Gastrocnemius medialis (tissue), 4 donors: ENCODE data around the gene PLCG2. TPM values are rescaled to one million over a fixed set of nuclear protein-coding genes. Genes with fewer than 3 reads are reported as not detected.

Experiments used
- ATAC-seq, 2 donors: fragments of 150-250 bp; one replicate each; pipeline ENCODE4 v1.9.1; 2016
- DNase-seq, 2 donors: peaks; one replicate each; pipeline ENCODE4 v3.0.0-alpha.2; 2019
- H3K27ac ChIP-seq, 4 donors: fragments of 200-600 bp; sonication (generic); 1 replicate in 1 of 4; 2 replicates in 3 of 4; pipeline ENCODE4 v1.5.1; 2016 to 2018; ENCODE audit warnings: mild to moderate bottlenecking in 2 of 4, moderate library complexity in 1 of 4
- H3K27me3 ChIP-seq, 3 donors: fragments of 200-600 bp; sonication (generic) in 2 of 3; 1 replicate in 1 of 3; 2 replicates in 2 of 3; pipeline versions ENCODE4 v1.5.1 to v1.6.0; 2016 to 2019; ENCODE audit warnings: mild to moderate bottlenecking in 1 of 3, moderate library complexity in 1 of 3
- H3K36me3 ChIP-seq, 2 donors: fragments of 200-600 bp; sonication (generic) in 1 of 2; one replicate each; pipeline ENCODE4 v1.5.1; 2017 to 2018
- H3K4me1 ChIP-seq, 2 donors: fragments of 200-600 bp; sonication (generic) in 1 of 2; one replicate each; pipeline ENCODE4 v1.5.1; 2016 to 2017; ENCODE audit warnings: mild to moderate bottlenecking in 2 of 2
- H3K4me3 ChIP-seq, 4 donors: fragments of 200-600 bp; sonication (generic) in 3 of 4; 1 replicate in 1 of 4; 2 replicates in 3 of 4; pipeline ENCODE4 v1.5.1; 2016 to 2019; ENCODE audit warnings: mild to moderate bottlenecking in 2 of 4
- H3K9me3 ChIP-seq, 3 donors: fragments of 200-600 bp; sonication (generic) in 2 of 3; 1 replicate in 1 of 3; 2 replicates in 2 of 3; pipeline ENCODE4 v1.5.1; 2016 to 2019
- POLR2A ChIP-seq, 2 donors: fragments of 450-650 bp; IDR thresholded peaks; one replicate each; pipeline ENCODE4 v1.6.1; 2017; ENCODE audit warnings: antibody characterized with exemption in 2 of 2, mild to moderate bottlenecking in 2 of 2, moderate library complexity in 2 of 2
- in situ Hi-C, 4 donors: fragments of 200-750 bp; cut with MboI; loops; one replicate each; pipeline versions ENCODE4 v1.15.0 to v1.8.0; 2017; ENCODE audit warnings: low sequenced_read_pairs in 4 of 4
- intact Hi-C: fragments of 100-400 bp; cut with DNase I; formaldehyde crosslinking; loops from one replicate; pipeline ENCODE4 v1.15.1; 2023; ENCODE audit warnings: low total_unique reads
- total RNA-seq, 4 donors: library from RNA; depleted of rRNA; stranded (reverse); fragments of >200 nt; gene quantifications; one replicate each; pipeline versions ENCODE4 v1.1.0 to v1.2.3, GENCODE V29; 2016
- TF ChIP-seq, protein P1 (sequence below), 5 experiments: fragments of 450-650 bp in 3 of 5; fragments of 200-600 bp in 2 of 5; sonication (generic) in 2 of 5; IDR thresholded peaks in 4 of 5; conservative IDR thresholded peaks in 1 of 5; 1 replicate in 4 of 5; 2 replicates in 1 of 5; pipeline ENCODE4 v1.5.1; 2016 to 2019; ENCODE audit warnings: antibody characterized with exemption in 5 of 5, mild to moderate bottlenecking in 3 of 5, moderate library complexity in 3 of 5

The PLCG2 gene
- total RNA-seq, 4 donors from 2014 or later = 1.8 to 3.0 (median 2.1) TPM

DNA sequence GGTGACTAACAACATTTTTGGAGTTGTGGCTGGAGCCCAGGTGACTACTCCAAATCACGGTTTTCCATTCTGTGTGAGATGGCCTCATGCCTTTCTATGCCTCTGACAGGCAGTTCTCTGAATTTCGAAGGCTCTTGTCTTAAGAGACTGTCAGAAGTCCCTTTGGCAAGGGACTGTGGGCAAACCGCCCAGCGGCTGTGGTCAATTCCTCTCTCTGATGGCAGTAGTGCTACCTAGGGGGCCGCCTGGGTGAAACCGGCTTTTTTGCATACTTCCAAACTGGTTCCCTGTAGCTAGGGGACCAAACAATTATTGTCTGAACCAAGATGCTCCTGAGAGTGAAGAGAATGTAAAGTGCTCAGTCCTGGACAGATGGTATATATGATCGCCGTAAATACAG lies 145.9 kb downstream of the PLCG2 start:
- no peaks in the 10 kb centered on the region for H3K36me3 ChIP-seq
- no peaks in the 10 kb centered on the region for H3K9me3 ChIP-seq
- no peak overlapping the region for H3K4me3 ChIP-seq
- in situ Hi-C loops = no loop called here
- intact Hi-C loops = no loop called here
- no peak overlapping the region for H3K27ac ChIP-seq
- DNase-seq (no peak), ATAC-seq (no peak)
- H3K27me3 ChIP-seq = no peaks in the 10 kb centered on the region
- H3K4me1 ChIP-seq = no peaks in the 10 kb centered on the region
- TF ChIP-seq, protein P1, sequence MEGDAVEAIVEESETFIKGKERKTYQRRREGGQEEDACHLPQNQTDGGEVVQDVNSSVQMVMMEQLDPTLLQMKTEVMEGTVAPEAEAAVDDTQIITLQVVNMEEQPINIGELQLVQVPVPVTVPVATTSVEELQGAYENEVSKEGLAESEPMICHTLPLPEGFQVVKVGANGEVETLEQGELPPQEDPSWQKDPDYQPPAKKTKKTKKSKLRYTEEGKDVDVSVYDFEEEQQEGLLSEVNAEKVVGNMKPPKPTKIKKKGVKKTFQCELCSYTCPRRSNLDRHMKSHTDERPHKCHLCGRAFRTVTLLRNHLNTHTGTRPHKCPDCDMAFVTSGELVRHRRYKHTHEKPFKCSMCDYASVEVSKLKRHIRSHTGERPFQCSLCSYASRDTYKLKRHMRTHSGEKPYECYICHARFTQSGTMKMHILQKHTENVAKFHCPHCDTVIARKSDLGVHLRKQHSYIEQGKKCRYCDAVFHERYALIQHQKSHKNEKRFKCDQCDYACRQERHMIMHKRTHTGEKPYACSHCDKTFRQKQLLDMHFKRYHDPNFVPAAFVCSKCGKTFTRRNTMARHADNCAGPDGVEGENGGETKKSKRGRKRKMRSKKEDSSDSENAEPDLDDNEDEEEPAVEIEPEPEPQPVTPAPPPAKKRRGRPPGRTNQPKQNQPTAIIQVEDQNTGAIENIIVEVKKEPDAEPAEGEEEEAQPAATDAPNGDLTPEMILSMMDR (IDR thresholded peaks at IDR 0.05 in 4 of 5, conservative IDR thresholded peaks at IDR 0.05 in 1 of 5) = no peak
- no peak for TF ChIP-seq POLR2A (IDR thresholded peaks at IDR 0.05)

DNA sequence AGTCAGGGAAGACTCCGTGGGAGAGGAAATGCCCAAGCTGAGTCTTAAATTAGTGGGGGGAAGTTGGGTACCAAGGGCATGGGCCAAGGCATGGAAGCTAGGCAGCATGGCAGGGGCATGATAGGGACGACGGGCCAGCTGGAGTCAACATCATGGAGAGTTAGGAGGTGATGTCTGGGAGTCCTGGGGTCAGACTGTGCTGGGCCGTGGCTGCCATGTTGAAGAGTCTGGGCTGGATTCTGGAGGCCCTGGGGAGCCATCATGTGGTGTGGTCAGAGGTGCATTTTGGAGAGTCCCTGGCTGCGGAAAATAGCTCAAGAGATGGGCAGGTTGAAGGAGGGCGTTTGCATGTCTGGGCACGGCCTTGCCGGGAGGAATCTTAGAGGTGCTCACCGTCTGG lies 146.9 kb downstream of the PLCG2 start:
- Histone ChIP-seq H3K27ac (no peak overlapping the region), H3K36me3 (no peaks in the 10 kb centered on the region), H3K9me3 (no peaks in the 10 kb centered on the region), H3K4me3 (no peak overlapping the region), H3K4me1 (no peaks in the 10 kb centered on the region), H3K27me3 (no peaks in the 10 kb centered on the region)
- DNase-seq (no peak), ATAC-seq (no peak)
- intact Hi-C loops (no loop called here), in situ Hi-C loops (no loop called here)
- TF ChIP-seq POLR2A (IDR thresholded peaks at IDR 0.05) = no peak
- TF ChIP-seq, protein P1 (IDR thresholded peaks at IDR 0.05 in 4 of 5, conservative IDR thresholded peaks at IDR 0.05 in 1 of 5) = no peak

DNA sequence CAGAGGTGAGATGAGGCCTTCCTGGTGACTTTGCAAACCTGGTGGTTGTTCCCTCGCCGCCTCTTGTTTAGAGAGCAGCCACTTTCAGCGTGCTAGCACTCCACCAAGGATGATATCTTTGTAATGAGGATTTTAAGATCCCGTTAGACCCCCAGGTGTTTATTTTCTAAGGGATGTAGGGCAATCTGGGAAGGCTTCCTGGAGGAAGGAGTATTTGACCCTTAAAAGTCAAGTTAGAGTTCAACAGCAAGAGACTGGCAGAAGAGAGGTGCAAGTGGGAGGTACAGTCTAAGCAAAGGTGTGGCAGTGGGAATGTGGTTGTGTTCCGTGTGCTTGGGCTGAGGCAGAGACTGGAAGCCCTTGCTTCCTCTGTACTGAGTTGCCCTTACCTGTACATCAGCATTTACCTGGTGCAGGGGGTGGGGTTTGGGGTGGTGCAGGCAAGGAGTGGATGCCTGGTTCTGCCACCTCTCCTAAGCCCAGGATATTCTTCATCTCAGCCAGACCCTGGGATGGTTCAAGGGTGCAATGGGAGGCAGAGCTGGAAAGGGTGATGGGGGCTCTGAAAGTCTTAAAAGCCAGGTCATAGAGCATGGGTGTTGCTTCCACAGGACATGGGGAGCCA lies 148.6 kb downstream of the PLCG2 start:
- H3K9me3 ChIP-seq = no peaks in the 10 kb centered on the region
- no peak overlapping the region for H3K27ac ChIP-seq
- no peaks in the 10 kb centered on the region for H3K4me1 ChIP-seq
- no peaks in the 10 kb centered on the region for H3K36me3 ChIP-seq
- DNase-seq (no peak), ATAC-seq (no peak)
- in situ Hi-C loops = no loop called here
- TF ChIP-seq POLR2A (IDR thresholded peaks at IDR 0.05) = no peak
- TF ChIP-seq, protein P1 (IDR thresholded peaks at IDR 0.05 in 4 of 5, conservative IDR thresholded peaks at IDR 0.05 in 1 of 5) = no peak
- intact Hi-C loops = no loop called here
- H3K27me3 ChIP-seq = no peaks in the 10 kb centered on the region
- no peak overlapping the region for H3K4me3 ChIP-seq

DNA sequence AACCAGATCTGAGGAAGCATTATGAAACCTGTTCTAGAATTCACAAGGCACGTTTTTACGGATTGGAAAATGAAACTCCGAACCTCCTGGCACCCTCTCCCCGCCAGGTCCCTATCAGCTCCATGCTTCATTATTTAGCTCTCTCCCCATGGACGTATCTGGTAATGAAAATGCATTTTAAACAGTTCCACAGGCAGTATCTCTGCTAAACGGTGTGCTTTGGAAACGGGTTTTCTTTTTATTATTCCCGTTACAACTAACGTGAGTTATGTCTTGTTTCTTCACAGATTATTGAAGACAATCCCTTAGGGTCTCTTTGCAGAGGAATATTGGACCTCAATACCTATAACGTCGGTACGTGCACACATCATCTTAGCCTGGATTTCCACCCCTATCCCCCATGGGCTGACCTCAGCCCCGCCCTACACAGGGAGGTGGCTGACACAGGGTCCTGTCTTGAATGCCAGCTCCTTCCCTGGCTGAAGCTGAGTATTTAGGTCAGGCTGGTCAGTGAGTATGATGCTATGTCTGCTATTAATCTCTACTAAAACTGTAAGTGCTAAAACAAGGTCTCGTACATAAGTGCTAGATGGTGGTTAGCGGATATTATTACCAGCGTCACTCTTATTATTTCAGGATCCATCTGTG lies 149.3 kb downstream of the PLCG2 start:
- Histone ChIP-seq H3K4me1 (no peaks in the 10 kb centered on the region), H3K9me3 (no peaks in the 10 kb centered on the region), H3K36me3 (no peaks in the 10 kb centered on the region), H3K27me3 (no peaks in the 10 kb centered on the region), H3K27ac (no peak overlapping the region), H3K4me3 (no peak overlapping the region)
- TF ChIP-seq, protein P1 (IDR thresholded peaks at IDR 0.05 in 4 of 5, conservative IDR thresholded peaks at IDR 0.05 in 1 of 5) = no peak
- ATAC-seq (no peak), DNase-seq (no peak)
- in situ Hi-C loops (no loop called here), intact Hi-C loops (no loop called here)
